ENCODE data around the gene ZC3H7A. TPM values are rescaled to one million over a fixed set of nuclear protein-coding genes. Genes with fewer than 3 reads are reported as not detected.
A peak's percentile ranks its signal among the peaks of the same experiment; 100 is the strongest.

The ZC3H7A gene
- total and polyA plus RNA-seq, 2 of the 13 experiments (the other 11 are each of a cell fraction or from before 2014, with no cell fraction given) = 29.2 to 36.8 TPM

DNA sequence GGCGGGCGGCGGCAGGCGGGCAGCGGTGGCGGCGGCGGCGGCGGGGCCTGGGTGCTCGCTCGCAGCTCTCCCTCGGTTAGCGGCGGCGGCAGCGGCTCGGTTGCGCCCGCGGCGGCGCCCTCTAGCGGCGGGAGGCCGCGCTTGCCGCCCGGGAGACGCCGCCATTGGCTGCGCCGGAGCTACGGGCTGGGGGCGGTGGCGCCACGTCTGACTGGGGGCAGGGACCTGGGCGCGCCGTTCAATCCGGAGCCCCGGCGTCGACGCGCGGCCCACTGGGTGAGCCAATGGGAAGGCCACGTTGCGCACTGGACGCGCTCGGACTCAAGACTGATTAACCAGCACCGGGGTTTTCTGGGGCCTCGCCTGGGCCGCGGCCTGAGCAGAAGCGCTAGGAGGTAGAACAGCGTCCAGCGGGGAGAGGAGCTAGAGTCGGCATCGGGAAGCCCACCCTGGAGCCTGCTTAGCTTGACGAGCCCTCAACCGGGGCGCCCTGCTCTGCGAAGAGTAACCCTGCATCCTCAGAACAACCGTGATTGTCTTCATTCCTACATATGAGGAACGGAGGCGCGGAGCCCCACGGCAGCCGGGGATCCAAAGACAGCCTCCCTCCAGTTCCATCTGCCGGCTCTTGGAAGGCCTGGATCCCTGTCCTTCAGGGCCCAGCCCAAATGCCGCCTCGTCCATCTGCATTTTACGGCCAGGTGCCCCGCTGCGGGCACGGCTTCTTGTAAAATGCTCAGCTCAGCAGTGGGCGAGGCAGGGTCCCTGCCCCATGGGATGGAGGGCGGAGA, at the start of gene ZC3H7A (continued):
- no peak for TF ChIP-seq SMARCC2 (IDR thresholded peaks at IDR 0.05)
- TF ChIP-seq, protein P1, sequence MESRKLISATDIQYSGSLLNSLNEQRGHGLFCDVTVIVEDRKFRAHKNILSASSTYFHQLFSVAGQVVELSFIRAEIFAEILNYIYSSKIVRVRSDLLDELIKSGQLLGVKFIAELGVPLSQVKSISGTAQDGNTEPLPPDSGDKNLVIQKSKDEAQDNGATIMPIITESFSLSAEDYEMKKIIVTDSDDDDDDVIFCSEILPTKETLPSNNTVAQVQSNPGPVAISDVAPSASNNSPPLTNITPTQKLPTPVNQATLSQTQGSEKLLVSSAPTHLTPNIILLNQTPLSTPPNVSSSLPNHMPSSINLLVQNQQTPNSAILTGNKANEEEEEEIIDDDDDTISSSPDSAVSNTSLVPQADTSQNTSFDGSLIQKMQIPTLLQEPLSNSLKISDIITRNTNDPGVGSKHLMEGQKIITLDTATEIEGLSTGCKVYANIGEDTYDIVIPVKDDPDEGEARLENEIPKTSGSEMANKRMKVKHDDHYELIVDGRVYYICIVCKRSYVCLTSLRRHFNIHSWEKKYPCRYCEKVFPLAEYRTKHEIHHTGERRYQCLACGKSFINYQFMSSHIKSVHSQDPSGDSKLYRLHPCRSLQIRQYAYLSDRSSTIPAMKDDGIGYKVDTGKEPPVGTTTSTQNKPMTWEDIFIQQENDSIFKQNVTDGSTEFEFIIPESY (CRISPR knock-in tag; IDR thresholded peaks at IDR 0.05) = no peak; the same call in 1 of the 2 replicates
- TF ChIP-seq, protein P2, sequence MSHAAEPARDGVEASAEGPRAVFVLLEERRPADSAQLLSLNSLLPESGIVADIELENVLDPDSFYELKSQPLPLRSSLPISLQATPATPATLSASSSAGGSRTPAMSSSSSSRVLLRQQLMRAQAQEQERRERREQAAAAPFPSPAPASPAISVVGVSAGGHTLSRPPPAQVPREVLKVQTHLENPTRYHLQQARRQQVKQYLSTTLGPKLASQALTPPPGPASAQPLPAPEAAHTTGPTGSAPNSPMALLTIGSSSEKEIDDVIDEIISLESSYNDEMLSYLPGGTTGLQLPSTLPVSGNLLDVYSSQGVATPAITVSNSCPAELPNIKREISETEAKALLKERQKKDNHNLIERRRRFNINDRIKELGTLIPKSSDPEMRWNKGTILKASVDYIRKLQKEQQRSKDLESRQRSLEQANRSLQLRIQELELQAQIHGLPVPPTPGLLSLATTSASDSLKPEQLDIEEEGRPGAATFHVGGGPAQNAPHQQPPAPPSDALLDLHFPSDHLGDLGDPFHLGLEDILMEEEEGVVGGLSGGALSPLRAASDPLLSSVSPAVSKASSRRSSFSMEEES (CRISPR knock-in tag; IDR thresholded peaks at IDR 0.05) = peak; percentile 82
- TF ChIP-seq SP4 (CRISPR knock-in tag; IDR thresholded peaks at IDR 0.05) = peak; percentile 94
- TF ChIP-seq ZNF24 (IDR thresholded peaks at IDR 0.05) = no peak
- TF ChIP-seq, protein P3, sequence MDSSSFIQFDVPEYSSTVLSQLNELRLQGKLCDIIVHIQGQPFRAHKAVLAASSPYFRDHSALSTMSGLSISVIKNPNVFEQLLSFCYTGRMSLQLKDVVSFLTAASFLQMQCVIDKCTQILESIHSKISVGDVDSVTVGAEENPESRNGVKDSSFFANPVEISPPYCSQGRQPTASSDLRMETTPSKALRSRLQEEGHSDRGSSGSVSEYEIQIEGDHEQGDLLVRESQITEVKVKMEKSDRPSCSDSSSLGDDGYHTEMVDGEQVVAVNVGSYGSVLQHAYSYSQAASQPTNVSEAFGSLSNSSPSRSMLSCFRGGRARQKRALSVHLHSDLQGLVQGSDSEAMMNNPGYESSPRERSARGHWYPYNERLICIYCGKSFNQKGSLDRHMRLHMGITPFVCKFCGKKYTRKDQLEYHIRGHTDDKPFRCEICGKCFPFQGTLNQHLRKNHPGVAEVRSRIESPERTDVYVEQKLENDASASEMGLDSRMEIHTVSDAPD (CRISPR knock-in tag; IDR thresholded peaks at IDR 0.05) = peak; percentile 71; the same call in 1 of the 2 replicates
- TF ChIP-seq PHF20 (CRISPR knock-in tag; IDR thresholded peaks at IDR 0.05) = peak; percentile 79
- no peak for TF ChIP-seq PLRG1 (conservative IDR thresholded peaks at IDR 0.05)
- no peak; the same call in 1 of the 2 replicates for TF ChIP-seq FIP1L1 (IDR thresholded peaks at IDR 0.05; ENCODE audit: borderline replicate concordance, insufficient read depth, low read depth, low read length)
- no peak for TF ChIP-seq ZNF496 (CRISPR knock-in tag; IDR thresholded peaks at IDR 0.05; ENCODE audit: insufficient replicate concordance)
- TF ChIP-seq, protein P4, sequence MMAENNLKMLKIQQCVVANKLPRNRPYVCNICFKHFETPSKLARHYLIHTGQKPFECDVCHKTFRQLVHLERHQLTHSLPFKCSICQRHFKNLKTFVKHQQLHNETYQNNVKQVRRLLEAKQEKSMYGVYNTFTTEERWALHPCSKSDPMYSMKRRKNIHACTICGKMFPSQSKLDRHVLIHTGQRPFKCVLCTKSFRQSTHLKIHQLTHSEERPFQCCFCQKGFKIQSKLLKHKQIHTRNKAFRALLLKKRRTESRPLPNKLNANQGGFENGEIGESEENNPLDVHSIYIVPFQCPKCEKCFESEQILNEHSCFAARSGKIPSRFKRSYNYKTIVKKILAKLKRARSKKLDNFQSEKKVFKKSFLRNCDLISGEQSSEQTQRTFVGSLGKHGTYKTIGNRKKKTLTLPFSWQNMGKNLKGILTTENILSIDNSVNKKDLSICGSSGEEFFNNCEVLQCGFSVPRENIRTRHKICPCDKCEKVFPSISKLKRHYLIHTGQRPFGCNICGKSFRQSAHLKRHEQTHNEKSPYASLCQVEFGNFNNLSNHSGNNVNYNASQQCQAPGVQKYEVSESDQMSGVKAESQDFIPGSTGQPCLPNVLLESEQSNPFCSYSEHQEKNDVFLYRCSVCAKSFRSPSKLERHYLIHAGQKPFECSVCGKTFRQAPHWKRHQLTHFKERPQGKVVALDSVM (CRISPR knock-in tag; IDR thresholded peaks at IDR 0.05) = no peak; the same call in 1 of the 2 replicates
- peak; percentile 84; the same call in 1 of the 2 replicates for TF ChIP-seq MED13 (CRISPR knock-in tag; IDR thresholded peaks at IDR 0.05)
- peak; percentile 89 for TF ChIP-seq YEATS2 (CRISPR knock-in tag; IDR thresholded peaks at IDR 0.05; ENCODE audit: borderline replicate concordance)
- TF ChIP-seq MIER2 (CRISPR knock-in tag; IDR thresholded peaks at IDR 0.05) = peak; percentile 60; the same call in 1 of the 2 replicates
- no peak; the same call in 1 of the 2 replicates for TF ChIP-seq ZNF101 (CRISPR knock-in tag; IDR thresholded peaks at IDR 0.05; ENCODE audit: borderline replicate concordance, low read depth)
- peak; percentile 92; the same call in 1 of the 2 replicates for TF ChIP-seq ZNF138 (CRISPR knock-in tag; IDR thresholded peaks at IDR 0.05; ENCODE audit: low read depth)
- TF ChIP-seq ZNF589 (CRISPR knock-in tag; conservative IDR thresholded peaks at IDR 0.05) = 0 out of 2 replicates have a peak, but pooled peaks have one; percentile 60
- TF ChIP-seq REPIN1 (CRISPR knock-in tag; IDR thresholded peaks at IDR 0.05; ENCODE audit: borderline replicate concordance, low read depth) = peak; percentile 94
- TF ChIP-seq, protein P5, sequence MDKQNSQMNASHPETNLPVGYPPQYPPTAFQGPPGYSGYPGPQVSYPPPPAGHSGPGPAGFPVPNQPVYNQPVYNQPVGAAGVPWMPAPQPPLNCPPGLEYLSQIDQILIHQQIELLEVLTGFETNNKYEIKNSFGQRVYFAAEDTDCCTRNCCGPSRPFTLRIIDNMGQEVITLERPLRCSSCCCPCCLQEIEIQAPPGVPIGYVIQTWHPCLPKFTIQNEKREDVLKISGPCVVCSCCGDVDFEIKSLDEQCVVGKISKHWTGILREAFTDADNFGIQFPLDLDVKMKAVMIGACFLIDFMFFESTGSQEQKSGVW (CRISPR knock-in tag; IDR thresholded peaks at IDR 0.05; ENCODE audit: borderline replicate concordance) = no peak

Data from HepG2 (cell line).